Right forelimb (tissue), 1 donor: ENCODE data around the gene ZNF74.
"Not testable (repeated sequence)": the region's sequence is repeated elsewhere in the genome, so short reads cannot be mapped to it uniquely, and the experiment has no call there.

Experiments used
- DNase-seq: peaks from one replicate; pipeline ENCODE4 v3.0.0-alpha.2; 2018

Gene ZNF74

GRCh38 chr22:20450551-20450906 lies 56.6 kb downstream of the ZNF74 start:
- no peak for DNase-seq

GRCh38 chr22:20451129-20451778 lies 57.3 kb downstream of the ZNF74 start:
- not testable (repeated sequence) for DNase-seq

- no peak for DNase-seq
Measured at GRCh38 chr22:20451920-20452319, 58.0 kb downstream of the ZNF74 start.

- no peak for DNase-seq
Measured at GRCh38 chr22:20453222-20453621, 59.3 kb downstream of the ZNF74 start.

- DNase-seq: no peak
Measured at GRCh38 chr22:20455709-20456063, 61.7 kb downstream of the ZNF74 start.

GRCh38 chr22:20456064-20456721 lies 62.2 kb downstream of the ZNF74 start:
- peak; percentile 89 for DNase-seq

- DNase-seq: no peak
Measured at GRCh38 chr22:20456722-20457076, 62.7 kb downstream of the ZNF74 start.

- no peak for DNase-seq
Measured at GRCh38 chr22:20457506-20458240, 63.7 kb downstream of the ZNF74 start.
